CD4-positive, alpha-beta T cell (primary cell): ENCODE data around the gene TRMU. TPM values are rescaled to one million over a fixed set of nuclear protein-coding genes. Genes with fewer than 3 reads are reported as not detected.

Experiments used
- ATAC-seq: fragments of 200-7000 bp; cut with Tn5 transposase; one replicate; pipeline ENCODE4 v1.10.0; 2022; ENCODE audit warnings: mild to moderate bottlenecking; ENCODE audit not compliant: poor library complexity
- CTCF ChIA-PET: fragments of 350-600 bp; sonication (Branson Sonifier 250); formaldehyde crosslinking; loops from one replicate; lab custom pipeline; 2021; ENCODE audit warnings: antibody characterized with exemption, inconsistent platforms; lab: Charles Lee
- POLR2A ChIA-PET: fragments of 350-600 bp; sonication (Branson Sonifier 250); formaldehyde crosslinking; loops from one replicate; lab custom pipeline; 2021; ENCODE audit warnings: antibody characterized with exemption, inconsistent platforms; lab: Charles Lee
- DNase-seq, 14 experiments: peaks; one replicate each; pipeline ENCODE4 v3.0.0-alpha.2; 2013 to 2020; ENCODE audit warnings: mixed read lengths in 2 of 14
- H3K27ac ChIP-seq, 2 donors: one replicate each; pipeline versions ENCODE4 v1.5.1 to v1.7.0; 2013; ENCODE audit warnings: low read length in 2 of 2, low read depth in 1 of 2, mild to moderate bottlenecking in 1 of 2
- H3K27me3 ChIP-seq, 2 experiments: 1 replicate in 1 of 2; 2 replicates in 1 of 2; pipeline versions ENCODE4 v1.6.1 to v1.7.0; 2013; ENCODE audit warnings: low read length in 2 of 2, control low read depth in 1 of 2, mild to moderate bottlenecking in 1 of 2, moderate library complexity in 1 of 2; ENCODE audit not compliant: insufficient read depth in 2 of 2, control insufficient read depth in 1 of 2
- H3K36me3 ChIP-seq: one replicate; pipeline ENCODE4 v1.6.1; 2013; ENCODE audit warnings: low read length, control low read depth; ENCODE audit not compliant: insufficient read depth
- H3K4me1 ChIP-seq: one replicate; pipeline ENCODE4 v1.6.1; 2013; ENCODE audit warnings: low read length, control low read depth; ENCODE audit not compliant: insufficient read depth
- H3K4me3 ChIP-seq: one replicate; pipeline ENCODE4 v1.5.1; 2013; ENCODE audit warnings: mild to moderate bottlenecking, low read length, moderate library complexity
- H3K9me3 ChIP-seq, 2 experiments: 1 replicate in 1 of 2; 2 replicates in 1 of 2; pipeline versions ENCODE4 v1.6.1 to v1.7.0; 2013; ENCODE audit warnings: low read length in 2 of 2, mild to moderate bottlenecking in 2 of 2, control low read depth in 1 of 2, moderate library complexity in 1 of 2; ENCODE audit not compliant: control insufficient read depth in 1 of 2, insufficient read depth in 1 of 2
- H3K27ac Mint-ChIP-seq: one replicate; pipeline ENCODE4 v1.8.0; 2020; ENCODE audit warnings: mixed read lengths
- H3K27me3 Mint-ChIP-seq: one replicate; pipeline ENCODE4 v1.8.0; 2021; ENCODE audit warnings: mixed read lengths
- H3K36me3 Mint-ChIP-seq: one replicate; pipeline ENCODE4 v1.8.0; 2021; ENCODE audit warnings: low read depth, mixed read lengths
- H3K4me1 Mint-ChIP-seq: one replicate; pipeline ENCODE4 v1.8.0; 2021; ENCODE audit warnings: low read depth, mixed read lengths
- H3K4me3 Mint-ChIP-seq: one replicate; pipeline ENCODE4 v1.8.0; 2020; ENCODE audit warnings: mild to moderate bottlenecking, mixed read lengths
- H3K9me3 Mint-ChIP-seq: one replicate; pipeline ENCODE4 v1.8.0; 2020; ENCODE audit warnings: mixed read lengths
- intact Hi-C, 2 experiments: fragments of 100-400 bp; cut with DNase I in 1 of 2; cut with micrococcal nuclease in 1 of 2; formaldehyde crosslinking; loops; one replicate each; pipeline versions ENCODE4 v1.15.1 to v1.9.0; 2023 to 2025; cut with DNase I, micrococcal nuclease
- total RNA-seq, 174 experiments: library from RNA in 2 of 174; stranded (reverse) in 2 of 174; gene quantifications; one replicate each; pipeline ENCODE4 v1.2.3 and lab custom pipeline; 2021 to 2026
- TF ChIP-seq, protein P1 (sequence below): fragments of 200-600 bp; IDR thresholded peaks from one replicate; pipeline ENCODE4 v1.8.0; 2022; ENCODE audit warnings: antibody characterized with exemption, mild to moderate bottlenecking

TRMU gene
- total RNA-seq, 2 experiments from 2014 or later = 65.2 to 65.4 TPM

DNA sequence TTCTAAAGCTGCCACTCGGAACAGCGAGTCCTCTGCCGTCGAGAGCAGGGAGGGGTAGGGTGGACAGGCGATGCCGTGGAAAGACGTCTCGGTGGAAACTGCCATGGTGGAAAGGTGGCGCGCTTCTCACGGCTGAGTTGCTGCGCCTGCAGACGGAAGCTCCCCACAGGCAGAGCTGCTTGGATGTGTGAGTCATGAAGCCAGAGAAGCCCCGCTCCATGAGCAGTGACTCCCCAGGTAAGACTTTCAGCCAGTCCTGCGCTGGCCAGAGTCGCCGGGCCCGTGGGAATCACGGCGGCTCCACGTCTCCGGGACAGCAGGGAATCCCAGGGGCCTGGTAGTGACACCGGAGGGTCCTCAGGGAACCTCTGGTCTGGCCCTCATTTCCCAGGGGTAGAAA is 4.0 kb upstream of the TRMU start:
- peaks cover 13% of the 10 kb centered on the region for H3K4me1 ChIP-seq
- no peaks in the 10 kb centered on the region for H3K27me3 ChIP-seq
- H3K4me1 Mint-ChIP-seq = peaks cover 8% of the 10 kb centered on the region
- no peak overlapping the region for H3K4me3 Mint-ChIP-seq
- H3K27me3 Mint-ChIP-seq = no peaks in the 10 kb centered on the region
- ChIA-PET CTCF (no interaction called here), POLR2A (no interaction called here)
- H3K36me3 ChIP-seq = no peaks in the 10 kb centered on the region
- no peak overlapping the region for H3K27ac ChIP-seq
- H3K4me3 ChIP-seq = no peak overlapping the region
- H3K9me3 Mint-ChIP-seq = no peaks in the 10 kb centered on the region
- H3K36me3 Mint-ChIP-seq = peaks cover 5% of the 10 kb centered on the region
- ATAC-seq = no peak
- intact Hi-C loops = no loop called here
- DNase-seq = no peak
- H3K9me3 ChIP-seq = no peaks in the 10 kb centered on the region
- no peak overlapping the region for H3K27ac Mint-ChIP-seq
- TF ChIP-seq, protein P1, sequence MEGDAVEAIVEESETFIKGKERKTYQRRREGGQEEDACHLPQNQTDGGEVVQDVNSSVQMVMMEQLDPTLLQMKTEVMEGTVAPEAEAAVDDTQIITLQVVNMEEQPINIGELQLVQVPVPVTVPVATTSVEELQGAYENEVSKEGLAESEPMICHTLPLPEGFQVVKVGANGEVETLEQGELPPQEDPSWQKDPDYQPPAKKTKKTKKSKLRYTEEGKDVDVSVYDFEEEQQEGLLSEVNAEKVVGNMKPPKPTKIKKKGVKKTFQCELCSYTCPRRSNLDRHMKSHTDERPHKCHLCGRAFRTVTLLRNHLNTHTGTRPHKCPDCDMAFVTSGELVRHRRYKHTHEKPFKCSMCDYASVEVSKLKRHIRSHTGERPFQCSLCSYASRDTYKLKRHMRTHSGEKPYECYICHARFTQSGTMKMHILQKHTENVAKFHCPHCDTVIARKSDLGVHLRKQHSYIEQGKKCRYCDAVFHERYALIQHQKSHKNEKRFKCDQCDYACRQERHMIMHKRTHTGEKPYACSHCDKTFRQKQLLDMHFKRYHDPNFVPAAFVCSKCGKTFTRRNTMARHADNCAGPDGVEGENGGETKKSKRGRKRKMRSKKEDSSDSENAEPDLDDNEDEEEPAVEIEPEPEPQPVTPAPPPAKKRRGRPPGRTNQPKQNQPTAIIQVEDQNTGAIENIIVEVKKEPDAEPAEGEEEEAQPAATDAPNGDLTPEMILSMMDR = no peak

DNA sequence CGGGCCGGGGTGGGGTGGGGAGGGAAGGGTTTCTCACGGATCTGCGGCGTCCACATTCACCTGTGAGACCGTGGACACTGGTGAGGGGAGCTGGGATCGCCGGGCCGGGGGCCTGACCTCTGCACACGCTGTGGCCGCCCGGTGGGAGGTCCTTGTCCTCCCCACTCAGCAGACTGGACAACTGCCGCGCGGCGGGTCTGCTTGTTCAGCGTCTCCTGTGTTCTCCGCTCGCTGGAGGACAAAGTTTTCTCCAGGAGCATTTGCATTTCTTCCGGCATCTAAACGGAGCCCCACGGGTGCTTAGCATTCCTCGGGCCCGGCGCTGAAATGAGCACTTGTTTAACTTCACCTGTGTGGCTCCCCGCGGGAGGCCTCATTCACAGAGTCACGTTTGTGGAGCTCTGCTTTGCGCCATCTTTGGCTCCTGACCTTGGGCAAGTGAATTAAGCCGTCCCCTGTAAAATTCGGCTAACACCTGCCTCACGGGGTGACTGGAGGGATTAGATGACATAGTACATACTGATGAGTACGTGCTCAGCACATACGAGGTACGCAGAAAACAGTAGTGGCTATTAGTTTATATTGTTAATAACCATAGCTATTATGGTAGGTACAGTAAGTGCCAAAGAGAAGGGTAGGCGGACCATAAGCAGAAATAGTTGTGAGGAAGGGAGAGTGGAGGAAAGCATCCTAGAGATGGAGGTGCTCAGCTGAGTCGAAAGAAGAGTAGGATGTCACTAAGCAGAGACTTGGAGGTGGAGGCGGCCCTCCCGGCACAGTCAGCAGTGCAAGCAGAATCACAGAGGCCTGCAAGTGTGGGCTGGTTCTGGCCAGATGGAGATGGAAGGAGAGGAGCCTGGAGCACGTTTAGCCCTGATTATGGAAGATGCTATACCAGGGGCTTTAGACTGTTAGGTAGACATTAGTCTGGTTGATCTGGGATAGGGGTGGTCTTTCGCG is 885 bp downstream of the TRMU start:
- POLR2A ChIA-PET = interaction anchor here (1.0 to 1.1 kb wide), 4 partner anchors 86 to 454 kb away, joined by 3 to 4 read pairs (median 3); partner anchors contain the start of gene CDPF1
- Mint-ChIP-seq H3K27me3 (no peaks in the 10 kb centered on the region), H3K4me1 (peaks cover 48% of the 10 kb centered on the region), H3K36me3 (peaks cover 50% of the 10 kb centered on the region), H3K9me3 (no peaks in the 10 kb centered on the region), H3K4me3 (peak overlapping the region; percentile 95), H3K27ac (peak overlapping the region; percentile 87)
- peaks cover 20% of the 10 kb centered on the region for H3K4me1 ChIP-seq
- no peaks in the 10 kb centered on the region for H3K9me3 ChIP-seq
- H3K27me3 ChIP-seq = no peaks in the 10 kb centered on the region
- ATAC-seq (peak; percentile 22), DNase-seq (peak in 3 of 14 experiments; percentile 5 to 28 (median 8))
- peaks cover 37% of the 10 kb centered on the region for H3K36me3 ChIP-seq
- peak overlapping the region; percentile 91 for H3K4me3 ChIP-seq
- CTCF ChIA-PET = interaction anchor here (1.0 to 1.2 kb wide), 3 partner anchors 31 to 227 kb away, joined by 3 read pairs; no protein-coding TSS in a partner anchor
- intact Hi-C loops = no loop called here
- H3K27ac ChIP-seq = peak overlapping the region in 1 of 2 donors; percentile 62
- TF ChIP-seq, protein P1 = no peak

DNA sequence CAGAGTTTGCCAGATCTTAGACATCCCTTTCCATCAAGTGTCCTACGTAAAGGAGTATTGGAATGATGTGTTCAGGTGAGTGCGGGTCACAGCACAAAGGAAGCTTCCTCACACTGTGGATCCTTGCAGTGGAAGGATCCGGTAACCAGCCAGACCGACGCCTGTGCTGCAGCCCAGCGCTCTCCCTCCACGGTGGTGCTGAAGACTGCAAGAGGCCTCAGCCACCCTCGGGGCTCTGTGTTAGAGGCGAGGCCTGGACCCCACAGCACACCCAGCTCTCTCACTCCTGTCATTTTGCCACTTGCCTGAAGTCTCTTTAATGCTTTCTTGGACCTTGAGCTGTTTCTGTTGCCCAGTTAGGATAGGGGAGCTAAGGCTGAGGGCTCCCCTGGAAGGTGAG is 2.4 kb downstream of the TRMU start:
- Histone ChIP-seq H3K36me3 (peaks cover 50% of the 10 kb centered on the region), H3K27ac (no peak overlapping the region), H3K27me3 (no peaks in the 10 kb centered on the region), H3K4me3 (no peak overlapping the region), H3K9me3 (no peaks in the 10 kb centered on the region), H3K4me1 (peaks cover 20% of the 10 kb centered on the region)
- H3K36me3 Mint-ChIP-seq = peaks cover 64% of the 10 kb centered on the region
- H3K27me3 Mint-ChIP-seq = no peaks in the 10 kb centered on the region
- H3K9me3 Mint-ChIP-seq = no peaks in the 10 kb centered on the region
- intact Hi-C loops = no loop called here
- peaks cover 48% of the 10 kb centered on the region for H3K4me1 Mint-ChIP-seq
- TF ChIP-seq, protein P1 = no peak
- POLR2A ChIA-PET = no interaction called here
- peak overlapping the region; percentile 95 for H3K4me3 Mint-ChIP-seq
- DNase-seq (no peak), ATAC-seq (no peak)
- no peak overlapping the region for H3K27ac Mint-ChIP-seq
- CTCF ChIA-PET = no interaction called here
